Activated CD8-positive, alpha-beta memory T cell treated with anti-CD3 and anti-CD28 coated beads, Interleukin-2, amount 50 U/mL, for 4 hours (primary cell): Measurements from ENCODE around the gene TBC1D30.
"Not testable (repeated sequence)": the region's sequence is repeated elsewhere in the genome, so short reads cannot be mapped to it uniquely, and the experiment has no call there.

Source experiments
- DNase-seq: peaks from one replicate; pipeline ENCODE4 v3.0.0-alpha.2; 2020

Gene TBC1D30, protein sequence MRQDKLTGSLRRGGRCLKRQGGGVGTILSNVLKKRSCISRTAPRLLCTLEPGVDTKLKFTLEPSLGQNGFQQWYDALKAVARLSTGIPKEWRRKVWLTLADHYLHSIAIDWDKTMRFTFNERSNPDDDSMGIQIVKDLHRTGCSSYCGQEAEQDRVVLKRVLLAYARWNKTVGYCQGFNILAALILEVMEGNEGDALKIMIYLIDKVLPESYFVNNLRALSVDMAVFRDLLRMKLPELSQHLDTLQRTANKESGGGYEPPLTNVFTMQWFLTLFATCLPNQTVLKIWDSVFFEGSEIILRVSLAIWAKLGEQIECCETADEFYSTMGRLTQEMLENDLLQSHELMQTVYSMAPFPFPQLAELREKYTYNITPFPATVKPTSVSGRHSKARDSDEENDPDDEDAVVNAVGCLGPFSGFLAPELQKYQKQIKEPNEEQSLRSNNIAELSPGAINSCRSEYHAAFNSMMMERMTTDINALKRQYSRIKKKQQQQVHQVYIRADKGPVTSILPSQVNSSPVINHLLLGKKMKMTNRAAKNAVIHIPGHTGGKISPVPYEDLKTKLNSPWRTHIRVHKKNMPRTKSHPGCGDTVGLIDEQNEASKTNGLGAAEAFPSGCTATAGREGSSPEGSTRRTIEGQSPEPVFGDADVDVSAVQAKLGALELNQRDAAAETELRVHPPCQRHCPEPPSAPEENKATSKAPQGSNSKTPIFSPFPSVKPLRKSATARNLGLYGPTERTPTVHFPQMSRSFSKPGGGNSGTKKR

DNA sequence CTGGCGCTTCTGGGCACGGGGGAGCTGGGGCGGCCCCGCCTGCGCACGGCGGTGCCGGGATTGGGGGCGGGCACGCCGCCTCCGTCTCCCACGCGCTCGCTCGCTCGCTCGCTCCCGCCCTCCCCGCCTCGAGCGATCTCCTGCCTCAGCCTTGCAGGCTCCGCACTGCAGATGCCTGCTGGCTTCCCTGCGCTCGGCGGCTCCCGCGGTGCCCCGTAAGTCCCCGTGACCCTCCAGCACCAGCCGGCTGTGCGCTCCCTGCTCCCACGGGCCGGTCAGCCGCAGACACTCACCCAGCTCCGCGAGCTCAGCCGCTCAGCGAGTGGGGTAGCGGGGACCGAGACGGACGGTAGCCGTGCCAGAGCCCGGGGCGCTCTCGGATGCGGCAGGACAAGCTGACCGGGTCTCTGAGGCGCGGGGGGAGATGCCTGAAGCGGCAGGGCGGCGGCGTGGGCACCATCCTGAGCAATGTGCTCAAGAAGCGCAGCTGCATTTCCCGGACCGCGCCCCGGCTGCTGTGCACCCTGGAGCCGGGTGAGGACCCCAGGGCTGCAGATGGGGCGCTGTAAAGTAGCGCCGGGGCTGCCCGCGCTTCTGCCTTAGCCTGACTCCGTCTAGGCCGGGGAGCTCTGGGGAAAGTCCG lies at the start of gene TBC1D30:
TBC1D30 (plus strand) TSS at position 148 of the 643 bp plus-strand sequence; CDS start at position 381, 233 bp downstream.
- peak; percentile 36 for DNase-seq

DNA sequence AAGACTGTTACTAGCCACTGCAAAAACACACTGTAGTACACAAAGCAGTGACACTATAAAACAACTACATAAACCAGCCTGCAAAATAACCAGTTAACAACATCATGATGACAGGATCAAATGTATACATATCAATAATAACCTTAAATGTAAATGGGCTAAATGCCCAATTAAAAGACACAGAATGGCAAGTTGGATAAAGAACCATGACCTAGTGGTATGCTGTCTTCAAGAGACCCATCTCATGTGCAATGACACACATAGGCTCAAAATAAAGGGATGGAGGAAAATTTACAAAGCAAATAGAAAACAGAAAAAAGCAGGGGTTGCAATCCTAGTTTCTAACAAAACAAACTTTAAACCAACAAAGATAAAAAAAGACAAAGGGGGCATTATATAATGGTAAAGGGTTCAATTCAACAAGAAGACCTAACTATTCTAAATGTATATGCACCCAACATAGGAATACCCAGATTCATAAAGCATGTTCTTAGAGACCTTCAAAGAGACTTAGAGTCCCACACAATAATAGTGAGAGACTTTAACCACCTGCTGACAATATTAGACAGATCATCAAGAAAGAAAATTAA lies 49.2 kb upstream of the TBC1D30 start:
- not testable (repeated sequence) for DNase-seq

DNA sequence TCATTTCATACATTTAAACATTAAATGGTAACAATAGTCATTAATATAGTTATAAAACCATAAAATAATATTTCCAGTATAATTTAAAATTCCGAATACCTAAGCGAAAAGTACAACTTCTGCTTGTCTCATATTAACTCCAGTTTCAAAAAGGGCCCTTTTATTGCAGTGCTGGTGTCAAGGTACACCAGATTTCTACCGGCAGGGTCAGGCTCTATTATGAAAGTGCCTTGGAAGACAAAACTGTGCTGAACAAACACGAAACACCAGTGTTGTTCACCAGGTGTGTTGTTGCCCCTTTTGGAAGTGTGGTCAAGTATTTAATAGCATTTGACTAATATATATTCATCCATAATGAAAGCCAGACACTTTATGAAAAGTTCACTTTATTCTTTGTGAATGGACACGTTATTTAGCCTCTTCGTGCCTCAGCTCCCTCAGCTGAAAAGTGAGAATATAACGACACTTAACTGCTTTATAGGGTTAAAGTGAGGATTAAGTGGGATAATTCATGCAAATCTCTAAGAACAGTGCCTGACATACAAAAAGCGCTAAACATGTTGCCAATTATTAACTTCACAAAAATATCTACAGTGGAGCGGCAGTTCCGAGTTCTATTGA lies 45.0 kb upstream of the TBC1D30 start:
- no peak for DNase-seq

DNA sequence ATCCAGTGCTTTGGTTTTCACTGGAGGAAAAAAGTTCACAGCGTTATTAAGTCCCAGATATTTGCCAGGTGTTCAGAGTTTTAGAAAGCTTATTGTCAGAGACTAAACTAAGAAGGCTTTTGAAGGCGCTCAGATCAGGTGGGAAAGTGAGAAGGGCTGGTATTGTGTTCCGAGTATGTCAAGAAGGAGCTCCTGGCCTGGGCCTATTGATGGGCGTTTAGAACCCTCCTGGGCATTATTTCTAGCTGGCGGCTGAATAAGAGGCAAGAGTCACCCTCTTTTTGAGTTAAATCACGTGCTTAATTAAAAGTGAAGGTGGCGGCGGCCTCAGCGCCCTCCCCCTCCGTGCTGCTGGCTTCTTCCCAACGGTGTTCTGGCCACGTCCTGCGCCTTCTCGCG lies 44.3 kb upstream of the TBC1D30 start:
- no peak for DNase-seq

DNA sequence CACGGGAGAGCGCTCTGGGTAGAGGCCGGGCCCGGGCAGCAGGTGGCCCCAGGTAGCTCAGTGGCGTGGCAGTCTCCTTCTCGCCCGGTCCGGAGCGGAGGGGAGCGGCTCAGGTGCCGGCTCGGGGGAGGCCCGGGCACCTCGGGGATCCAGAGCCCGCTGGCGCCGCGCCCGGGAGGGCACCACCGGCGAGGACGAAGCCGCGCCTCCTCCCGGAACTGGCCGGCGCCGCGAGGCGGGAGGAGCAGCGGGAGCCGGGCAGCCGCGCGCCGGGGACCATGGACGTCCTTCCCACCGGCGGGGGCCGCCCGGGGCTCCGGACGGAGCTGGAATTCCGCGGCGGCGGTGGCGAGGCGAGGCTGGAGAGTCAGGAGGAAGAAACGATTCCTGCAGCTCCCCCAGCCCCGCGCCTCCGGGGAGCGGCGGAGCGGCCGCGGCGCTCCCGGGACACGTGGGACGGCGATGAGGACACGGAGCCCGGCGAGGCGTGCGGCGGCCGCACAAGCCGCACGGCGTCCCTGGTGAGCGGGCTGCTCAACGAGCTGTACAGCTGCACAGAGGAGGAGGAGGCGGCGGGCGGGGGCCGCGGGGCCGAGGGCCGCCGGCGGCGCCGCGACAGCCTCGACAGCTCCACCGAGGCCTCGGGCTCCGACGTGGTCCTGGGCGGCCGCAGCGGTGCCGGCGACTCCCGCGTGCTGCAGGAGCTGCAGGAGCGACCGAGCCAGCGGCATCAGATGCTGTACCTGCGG lies 43.7 kb upstream of the TBC1D30 start:
- peak; percentile 23 for DNase-seq

DNA sequence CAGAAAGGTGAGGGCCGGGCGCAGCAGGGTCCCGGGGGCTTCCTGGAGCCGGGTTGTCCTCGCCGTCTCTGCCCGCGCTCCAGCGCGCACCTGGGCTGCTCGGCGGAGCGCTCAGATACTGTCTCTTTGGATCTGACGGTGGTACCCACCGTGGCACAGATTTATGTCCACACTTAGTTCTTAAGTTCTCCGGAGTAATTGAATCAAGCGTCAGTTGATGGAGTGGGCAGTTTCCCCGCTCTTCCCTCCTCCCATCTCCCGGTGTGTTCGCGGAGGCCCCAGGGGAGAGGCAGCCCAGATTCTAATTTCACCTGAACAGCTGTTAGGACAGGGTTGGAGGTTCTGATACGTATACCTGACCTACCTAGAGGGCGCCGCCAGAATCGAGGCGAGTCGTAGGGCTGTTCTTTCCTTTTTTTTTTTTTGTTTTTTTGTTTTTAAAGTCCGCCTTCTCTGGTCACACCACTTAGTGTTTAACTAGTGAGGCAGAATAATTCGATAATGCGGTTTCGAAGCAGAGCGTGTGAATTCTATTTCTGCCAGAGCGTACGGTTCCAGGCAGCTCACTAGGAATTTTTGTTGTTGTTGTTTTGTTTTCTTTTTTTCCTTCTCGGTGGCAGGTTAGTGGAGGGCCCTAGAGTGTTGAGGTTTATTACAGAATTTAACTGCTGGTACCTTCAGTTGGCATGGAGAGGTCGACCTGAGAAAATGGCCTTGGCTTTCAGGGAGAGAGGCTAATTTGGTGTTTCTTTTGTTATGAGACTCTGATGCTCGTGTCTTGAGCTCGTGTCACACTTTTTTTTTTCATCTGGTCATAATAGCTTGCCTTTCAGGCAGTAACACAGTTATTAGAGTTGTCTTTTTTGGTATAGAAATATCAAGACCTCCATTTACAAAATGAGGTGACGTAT lies 42.9 kb upstream of the TBC1D30 start:
- DNase-seq, result no peak

DNA sequence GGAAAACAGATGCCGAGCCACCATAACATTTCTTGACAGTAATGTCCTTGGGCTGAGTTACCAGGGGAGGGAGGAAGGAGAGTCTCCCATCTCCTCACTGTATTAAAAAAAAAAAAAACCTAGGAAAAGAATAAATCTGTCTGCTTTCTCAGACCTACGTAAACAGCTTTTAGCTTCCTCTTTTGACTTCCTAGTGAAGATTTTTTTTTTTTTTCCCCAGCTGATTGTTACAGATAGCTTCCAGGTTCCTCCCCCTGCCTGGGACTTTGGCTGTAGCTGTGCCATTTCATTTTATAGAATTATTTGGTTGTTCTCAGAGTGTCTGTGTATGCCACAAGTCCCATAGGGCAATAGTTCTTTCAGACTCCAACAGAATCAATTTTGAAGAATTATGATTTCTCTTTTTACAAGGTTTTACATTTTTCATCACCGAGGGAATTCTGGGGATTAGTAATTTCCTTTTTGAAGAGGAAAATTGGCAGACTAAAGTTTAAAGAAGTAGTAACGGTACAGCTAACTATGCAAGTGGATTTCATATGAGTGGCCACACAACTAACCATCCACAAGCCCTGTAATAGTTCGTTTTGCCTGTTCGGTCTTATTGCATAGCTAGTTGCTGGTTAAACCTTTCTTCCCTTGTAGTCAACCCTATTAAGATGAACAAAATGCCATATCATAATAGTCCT lies 42.1 kb upstream of the TBC1D30 start:
- no peak for DNase-seq

DNA sequence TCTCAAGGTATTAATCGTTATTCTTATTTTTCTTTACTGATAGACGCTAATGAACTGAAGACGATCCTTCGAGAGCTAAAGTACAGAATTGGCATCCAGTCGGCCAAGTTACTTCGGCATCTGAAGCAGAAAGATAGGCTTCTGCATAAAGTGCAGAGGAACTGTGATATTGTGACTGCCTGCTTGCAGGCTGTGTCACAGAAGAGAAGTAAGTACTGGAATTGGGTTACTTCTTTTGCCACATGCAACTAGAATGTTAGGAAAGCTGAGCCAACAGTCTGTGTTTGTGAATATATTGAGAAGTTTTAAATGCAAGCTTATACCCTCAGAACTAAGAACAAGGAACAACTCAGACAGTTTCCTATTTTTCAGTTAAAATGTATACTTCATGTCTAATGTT lies 38.6 kb upstream of the TBC1D30 start:
- no peak for DNase-seq

DNA sequence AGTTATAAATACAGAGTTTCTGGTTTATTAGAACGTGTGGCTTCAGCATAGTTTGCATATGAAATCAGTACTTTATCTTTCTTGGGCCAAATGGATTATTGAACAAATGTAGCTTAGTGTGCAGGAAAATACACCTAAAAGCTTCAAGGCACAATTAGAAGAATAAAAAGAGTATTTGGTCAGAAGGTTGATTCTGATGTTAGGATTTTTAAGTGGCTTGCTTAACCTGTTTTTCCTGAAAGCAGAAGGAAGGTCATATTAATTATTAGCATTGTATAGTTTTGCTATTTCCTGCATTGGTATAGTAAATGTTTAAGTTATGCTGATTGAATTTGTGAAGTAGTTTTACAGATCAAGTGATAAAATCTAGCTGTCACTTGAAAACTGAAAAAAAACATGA lies 34.3 kb upstream of the TBC1D30 start:
- no peak for DNase-seq

DNA sequence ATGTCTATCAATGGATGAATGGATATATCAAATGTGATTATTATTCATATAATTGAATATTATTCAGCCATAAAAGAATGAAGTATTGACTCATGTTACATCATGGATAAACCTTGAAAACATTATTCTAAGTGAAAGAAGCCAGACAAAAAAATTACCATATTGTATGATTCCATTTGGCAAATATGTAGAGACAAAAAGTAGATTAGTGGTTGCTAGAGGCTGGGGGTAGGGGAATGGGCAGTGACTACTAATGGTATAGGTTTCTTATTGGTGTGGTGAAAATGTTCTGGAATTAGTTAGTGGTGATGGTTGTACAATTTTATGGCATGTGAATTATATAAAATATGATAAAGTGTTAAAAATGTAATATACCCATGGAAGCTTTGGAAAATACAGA lies 33.4 kb upstream of the TBC1D30 start:
- DNase-seq, result no peak

DNA sequence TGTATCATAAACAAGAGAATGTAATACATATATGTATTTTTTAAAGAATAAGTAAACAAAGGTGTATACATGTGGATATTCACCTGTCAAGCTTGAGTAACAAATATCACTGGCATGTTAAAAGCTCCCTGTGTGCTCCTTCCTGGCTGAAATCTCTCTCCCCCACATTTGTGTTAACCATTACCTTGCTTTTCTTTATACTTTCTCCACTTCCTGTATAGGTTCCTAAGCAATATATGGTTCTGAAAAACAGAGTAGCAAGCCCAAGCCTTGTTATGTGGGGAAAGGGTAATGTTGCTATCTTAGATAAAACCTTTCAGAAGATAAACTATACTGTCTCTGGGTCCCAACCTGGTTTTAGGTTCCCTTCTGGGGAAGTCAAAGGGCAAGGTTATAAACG lies 32.3 kb upstream of the TBC1D30 start:
- DNase-seq, result no peak

DNA sequence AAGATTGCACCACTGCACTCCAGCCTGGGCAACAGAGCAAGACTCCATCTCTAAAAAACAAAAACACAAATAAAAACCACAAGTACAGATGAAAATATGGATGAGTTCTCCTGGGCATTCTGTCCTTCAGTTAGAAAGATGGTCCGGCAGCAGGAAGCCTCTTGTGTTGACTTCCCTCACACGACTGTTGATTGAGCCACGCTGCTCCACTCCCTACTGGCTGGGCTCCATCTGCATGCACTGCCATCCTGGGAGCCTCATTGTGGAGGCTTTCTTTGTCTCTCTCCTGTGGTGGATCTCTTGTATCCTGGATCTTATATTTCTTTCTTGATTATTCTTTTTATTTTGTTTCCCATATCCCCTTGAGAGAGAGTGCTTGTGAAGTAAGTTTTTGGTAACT lies 30.8 kb upstream of the TBC1D30 start:
- no peak for DNase-seq

DNA sequence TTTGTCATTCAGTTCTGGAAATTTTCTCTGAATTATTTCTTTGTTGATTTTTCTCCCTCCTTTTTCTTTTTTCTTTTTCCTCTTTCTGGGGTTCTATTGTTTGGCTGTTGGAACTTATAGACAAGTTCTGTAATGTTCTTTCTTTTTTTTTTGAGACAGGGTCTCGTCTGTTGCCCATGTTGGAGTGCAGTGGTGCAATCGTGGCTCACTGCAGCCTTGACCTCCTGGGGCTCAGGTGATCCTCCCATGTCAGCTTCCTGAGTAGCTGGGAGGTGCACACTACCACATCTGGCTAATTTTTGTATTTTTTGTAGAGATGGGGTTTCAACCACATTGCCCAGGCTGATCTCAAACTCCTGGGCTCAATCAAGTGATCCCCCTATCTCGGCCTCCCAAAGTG lies 30.1 kb upstream of the TBC1D30 start:
- no peak for DNase-seq

DNA sequence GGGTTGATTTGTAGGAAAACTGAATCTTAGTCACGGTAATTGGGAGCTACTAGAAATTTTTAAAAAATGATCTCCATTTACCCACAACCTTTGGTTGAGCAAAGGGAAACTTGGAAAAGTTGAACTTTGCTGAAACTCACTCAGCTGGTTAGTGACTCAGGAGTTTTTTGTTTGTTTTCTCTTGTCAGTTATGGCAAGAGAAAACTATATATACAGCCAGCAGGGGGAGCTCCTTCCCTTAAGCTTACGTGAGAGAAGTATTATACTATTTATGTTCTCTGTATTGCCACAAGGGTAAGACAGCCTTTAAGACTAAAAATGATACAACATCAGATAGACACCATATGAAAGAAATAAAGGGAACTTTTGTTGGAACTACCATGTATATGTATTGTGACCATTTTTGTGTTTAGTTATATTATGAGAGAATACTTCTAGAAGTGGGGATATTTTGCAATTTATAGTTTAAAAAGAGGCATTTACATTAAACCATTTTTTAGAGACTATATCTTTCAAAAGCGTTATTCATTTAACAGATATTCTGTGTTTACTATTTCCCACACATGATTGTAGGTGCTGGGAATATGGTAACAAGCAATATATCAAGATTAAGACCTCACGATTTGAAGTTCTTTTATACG lies 28.1 kb upstream of the TBC1D30 start:
- DNase-seq, result peak; percentile 59

DNA sequence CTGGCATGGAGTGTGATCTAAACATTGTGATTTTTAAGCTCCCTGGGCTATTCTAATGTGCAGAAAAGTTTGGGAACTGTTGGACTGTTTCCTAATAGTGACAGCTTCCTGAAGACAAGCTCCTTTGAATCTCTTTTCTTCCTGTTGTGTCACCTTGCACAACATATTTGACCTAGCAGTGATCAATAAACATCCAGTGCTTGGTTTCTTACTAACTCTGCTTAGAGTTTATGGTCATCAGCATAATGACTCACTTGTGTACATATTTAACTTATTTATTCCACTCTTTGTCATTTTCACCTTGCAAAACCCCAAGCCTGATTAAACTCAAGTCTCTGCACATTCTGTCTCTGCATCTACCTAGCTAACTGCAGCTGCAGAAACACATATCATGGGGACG lies 27.3 kb upstream of the TBC1D30 start:
- no peak for DNase-seq

DNA sequence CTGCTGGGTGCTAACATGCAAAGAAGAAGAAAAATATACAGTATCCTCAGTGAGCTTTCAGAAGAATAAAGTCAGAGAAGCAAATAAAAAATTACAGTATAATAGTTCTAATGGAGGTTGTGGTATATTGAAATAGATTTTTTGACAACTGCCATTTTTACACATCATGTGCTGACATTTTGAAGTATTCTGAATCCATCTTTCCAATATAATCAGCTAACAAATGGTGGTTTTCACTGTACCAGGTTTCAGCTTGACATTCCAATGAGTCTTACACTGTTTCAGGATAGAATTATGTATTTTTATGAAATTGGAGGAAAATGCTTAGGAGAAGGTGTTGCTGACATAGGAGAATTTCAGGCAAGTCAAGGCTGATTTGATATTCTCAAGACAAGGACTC lies 26.3 kb upstream of the TBC1D30 start:
- no peak for DNase-seq

DNA sequence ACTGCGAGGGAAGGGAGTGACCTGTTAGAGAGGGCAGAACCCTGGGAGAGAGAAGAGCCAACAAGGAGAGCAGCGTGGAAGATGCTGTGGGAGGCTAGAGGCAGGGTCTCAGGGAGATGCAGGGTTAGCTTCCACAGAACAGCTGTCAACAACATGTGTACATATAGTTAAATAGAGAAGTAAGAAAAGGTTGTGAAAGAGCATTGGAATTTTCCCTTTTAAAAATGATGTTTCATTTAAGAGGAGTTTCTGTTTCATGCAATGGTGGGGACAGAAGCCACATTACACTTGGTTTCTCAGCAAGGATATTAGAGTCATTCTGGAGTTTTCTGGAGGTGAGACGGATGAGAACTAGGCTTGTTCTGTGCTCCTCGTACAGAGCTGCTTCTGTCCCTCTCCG lies 23.8 kb upstream of the TBC1D30 start:
- no peak for DNase-seq

DNA sequence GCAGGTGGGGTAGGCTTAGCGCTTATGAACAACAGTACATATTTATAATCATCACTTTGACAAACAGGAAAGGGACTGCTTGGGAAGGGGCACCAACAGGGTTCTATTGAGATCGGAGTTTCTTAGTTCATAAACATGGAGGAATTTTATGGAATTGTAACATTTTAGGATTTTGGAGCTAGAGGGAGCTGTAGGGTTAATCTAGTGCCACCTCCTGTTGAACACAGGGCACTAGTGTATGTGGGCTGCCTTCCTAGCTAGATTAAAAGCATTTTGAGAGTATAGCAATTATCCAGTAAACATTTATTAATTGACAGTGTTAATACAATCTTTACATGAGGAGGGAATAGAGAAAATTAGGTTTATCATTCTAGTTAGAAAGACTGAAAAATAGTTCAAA lies 23.1 kb upstream of the TBC1D30 start:
- no peak for DNase-seq

DNA sequence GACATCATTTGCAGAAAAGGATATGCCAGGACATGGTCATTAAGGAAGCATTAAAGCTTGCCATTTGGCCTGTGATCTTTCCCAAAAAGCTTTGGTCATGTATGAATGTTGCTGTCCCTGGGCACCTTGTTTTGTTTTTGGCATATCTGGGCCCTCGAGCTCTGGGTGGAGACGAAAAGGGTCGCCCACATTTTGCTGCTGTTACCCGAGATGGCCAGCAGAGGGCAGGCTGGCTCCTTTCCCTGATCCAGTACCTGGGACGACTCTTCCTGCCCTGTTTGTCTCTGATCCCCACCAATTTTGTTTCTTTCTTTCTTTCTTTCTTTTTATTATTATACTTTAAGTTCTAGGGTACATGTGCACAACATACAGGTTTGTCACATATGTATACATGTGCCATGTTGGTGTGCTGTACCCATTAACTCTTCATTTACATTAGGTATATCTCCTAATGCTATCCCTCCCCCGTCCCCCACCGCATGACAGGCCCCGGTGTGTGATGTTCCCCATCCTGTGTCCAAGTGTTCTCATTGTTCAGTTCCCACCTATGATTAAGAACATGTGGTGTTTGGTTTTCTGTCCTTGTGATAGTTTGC lies 22.2 kb upstream of the TBC1D30 start:
- DNase-seq, result peak; percentile 52

DNA sequence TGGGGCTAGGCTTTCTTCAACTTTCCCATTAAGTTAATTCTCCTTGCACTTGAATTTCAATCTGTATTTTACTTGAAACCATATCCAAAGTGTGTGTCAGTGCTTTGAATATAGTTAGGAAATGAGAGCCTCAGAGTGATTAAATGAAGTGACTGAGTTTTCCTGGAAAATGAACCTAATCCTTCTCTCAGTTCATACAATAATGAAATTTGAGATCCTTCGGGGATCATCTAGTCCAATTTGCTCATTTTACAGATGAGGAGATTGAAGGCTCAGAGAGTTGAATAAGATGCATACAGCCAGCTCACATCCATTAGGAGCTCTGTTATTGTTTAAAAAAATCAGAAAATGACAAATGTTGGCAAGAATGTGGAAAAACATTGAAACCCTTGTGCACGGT lies 18.3 kb upstream of the TBC1D30 start:
- DNase-seq, result no peak
